ENCODE measurements around the gene ATP8A1.

ATP8A1 gene

DNA sequence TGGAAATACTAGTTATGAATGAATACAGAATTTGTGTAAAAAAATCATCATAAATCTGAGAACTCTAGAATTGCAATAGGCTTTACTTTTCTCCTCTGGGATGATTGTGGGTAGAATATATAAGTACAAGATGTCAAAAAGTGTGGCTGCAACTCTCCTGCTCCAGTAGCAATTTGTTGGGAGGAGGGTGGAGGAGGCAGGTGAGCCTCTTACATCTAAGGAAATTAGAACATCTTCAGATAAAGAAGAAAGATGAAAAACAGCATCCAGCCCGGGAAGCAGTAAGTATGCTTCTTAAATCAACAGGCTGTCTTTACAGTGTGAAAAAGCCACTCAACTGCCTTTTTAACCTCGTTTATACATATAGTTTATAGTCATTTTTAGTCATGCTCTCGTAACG is 83.7 kb downstream of the ATP8A1 start:
- no peak for DNase-seq (ENCODE audit: low read depth)
- H3K4me3 ChIP-seq (ENCODE audit: low read depth, low read length): no peak overlapping the region
- TF ChIP-seq, protein P1, sequence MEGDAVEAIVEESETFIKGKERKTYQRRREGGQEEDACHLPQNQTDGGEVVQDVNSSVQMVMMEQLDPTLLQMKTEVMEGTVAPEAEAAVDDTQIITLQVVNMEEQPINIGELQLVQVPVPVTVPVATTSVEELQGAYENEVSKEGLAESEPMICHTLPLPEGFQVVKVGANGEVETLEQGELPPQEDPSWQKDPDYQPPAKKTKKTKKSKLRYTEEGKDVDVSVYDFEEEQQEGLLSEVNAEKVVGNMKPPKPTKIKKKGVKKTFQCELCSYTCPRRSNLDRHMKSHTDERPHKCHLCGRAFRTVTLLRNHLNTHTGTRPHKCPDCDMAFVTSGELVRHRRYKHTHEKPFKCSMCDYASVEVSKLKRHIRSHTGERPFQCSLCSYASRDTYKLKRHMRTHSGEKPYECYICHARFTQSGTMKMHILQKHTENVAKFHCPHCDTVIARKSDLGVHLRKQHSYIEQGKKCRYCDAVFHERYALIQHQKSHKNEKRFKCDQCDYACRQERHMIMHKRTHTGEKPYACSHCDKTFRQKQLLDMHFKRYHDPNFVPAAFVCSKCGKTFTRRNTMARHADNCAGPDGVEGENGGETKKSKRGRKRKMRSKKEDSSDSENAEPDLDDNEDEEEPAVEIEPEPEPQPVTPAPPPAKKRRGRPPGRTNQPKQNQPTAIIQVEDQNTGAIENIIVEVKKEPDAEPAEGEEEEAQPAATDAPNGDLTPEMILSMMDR (IDR thresholded peaks at IDR 0.05; ENCODE audit: low read depth, low read length): no peak
- TF ChIP-seq, protein P2, sequence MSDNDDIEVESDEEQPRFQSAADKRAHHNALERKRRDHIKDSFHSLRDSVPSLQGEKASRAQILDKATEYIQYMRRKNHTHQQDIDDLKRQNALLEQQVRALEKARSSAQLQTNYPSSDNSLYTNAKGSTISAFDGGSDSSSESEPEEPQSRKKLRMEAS (IDR thresholded peaks at IDR 0.05; ENCODE audit: low read depth, low read length): no peak
- no peak for TF ChIP-seq POLR2A (IDR thresholded peaks at IDR 0.05; ENCODE audit: extremely low read depth, insufficient read length)
- TF ChIP-seq MYC (IDR thresholded peaks at IDR 0.05; ENCODE audit: low read depth, low read length): no peak

DNA sequence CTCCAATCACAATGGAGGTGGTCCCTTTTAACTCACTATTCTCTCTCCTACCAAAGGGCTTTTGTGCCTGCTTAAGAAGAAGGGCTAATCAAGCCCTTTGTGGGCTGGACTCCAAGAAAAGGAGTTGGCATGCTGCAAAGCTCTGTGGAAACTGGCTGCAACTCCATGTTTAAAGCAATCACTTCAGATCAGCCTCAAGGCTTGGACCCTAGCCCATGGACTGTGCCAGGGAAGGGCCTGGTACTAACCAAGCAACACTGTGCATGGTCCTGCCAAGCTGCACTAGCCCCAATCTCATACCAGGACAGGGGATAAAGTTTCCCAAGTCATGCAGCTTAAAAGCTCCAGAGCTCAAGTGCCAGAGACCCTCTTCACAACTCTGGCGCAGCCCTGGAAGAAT is 86.7 kb downstream of the ATP8A1 start:
- TF ChIP-seq, protein P2 (IDR thresholded peaks at IDR 0.05; ENCODE audit: low read depth, low read length): no peak
- TF ChIP-seq MYC (IDR thresholded peaks at IDR 0.05; ENCODE audit: low read depth, low read length): no peak
- TF ChIP-seq, protein P1 (IDR thresholded peaks at IDR 0.05; ENCODE audit: low read depth, low read length): no peak
- TF ChIP-seq POLR2A (IDR thresholded peaks at IDR 0.05; ENCODE audit: extremely low read depth, insufficient read length): no peak
- DNase-seq (ENCODE audit: low read depth): no peak
- H3K4me3 ChIP-seq (ENCODE audit: low read depth, low read length): no peak overlapping the region

DNA sequence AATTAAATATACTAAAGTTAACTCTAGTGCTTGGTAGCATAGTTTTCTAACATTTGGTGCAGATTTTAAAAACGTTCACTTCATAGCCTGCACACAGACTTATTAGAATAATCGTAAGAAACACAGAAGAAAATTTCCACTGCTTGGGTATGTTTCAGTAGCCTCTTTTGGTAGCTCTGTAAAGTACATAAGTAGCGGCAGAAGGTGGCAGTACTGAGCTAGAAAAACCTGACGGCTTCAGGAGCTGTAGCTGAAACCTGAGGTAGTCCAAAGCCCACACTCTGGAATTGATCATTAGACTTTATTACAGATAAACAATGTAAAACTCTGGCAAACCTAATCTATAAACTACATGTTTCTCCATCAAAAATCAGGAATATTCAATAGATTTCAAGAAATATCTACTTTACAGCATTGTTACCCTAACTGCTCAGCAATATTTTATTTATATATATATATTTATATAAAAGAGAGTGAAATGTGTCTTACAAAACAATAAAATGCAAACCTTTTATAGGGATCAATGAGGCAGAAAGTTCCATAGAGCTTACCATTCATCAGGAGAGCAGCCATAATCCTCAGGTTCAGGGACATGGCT is 88.2 kb downstream of the ATP8A1 start:
- DNase-seq (ENCODE audit: low read depth): peak; percentile 79

DNA sequence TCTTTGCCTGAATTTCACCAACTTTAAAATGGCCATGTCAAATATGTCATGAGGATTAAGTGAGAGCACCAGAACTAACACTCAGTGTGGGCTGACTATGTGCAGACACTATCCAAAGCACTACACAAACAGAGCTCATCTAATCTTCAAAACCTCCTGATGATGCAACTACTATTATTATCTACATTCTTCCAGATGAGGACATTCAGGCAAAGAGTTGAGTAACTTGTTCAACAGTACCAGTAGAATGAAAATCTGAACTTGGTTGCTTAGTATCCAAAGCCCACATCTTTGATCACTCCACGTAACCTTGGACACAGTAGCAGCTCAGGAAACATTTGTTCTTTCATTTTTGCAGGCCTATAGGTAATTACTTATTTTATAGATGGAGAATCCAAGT is 90.1 kb downstream of the ATP8A1 start:
- no peak for DNase-seq (ENCODE audit: low read depth)
- H3K4me3 ChIP-seq (ENCODE audit: low read depth, low read length): no peak overlapping the region
- TF ChIP-seq MYC (IDR thresholded peaks at IDR 0.05; ENCODE audit: low read depth, low read length) (no peak), POLR2A (IDR thresholded peaks at IDR 0.05; ENCODE audit: extremely low read depth, insufficient read length) (no peak)
- TF ChIP-seq, protein P2 (IDR thresholded peaks at IDR 0.05; ENCODE audit: low read depth, low read length): no peak
- TF ChIP-seq, protein P1 (IDR thresholded peaks at IDR 0.05; ENCODE audit: low read depth, low read length): no peak

More for the DNA sequence above, 88.2 kb downstream of the ATP8A1 start:
- H3K4me3 ChIP-seq (ENCODE audit: low read depth, low read length): no peak overlapping the region
- TF ChIP-seq, protein P2 (IDR thresholded peaks at IDR 0.05; ENCODE audit: low read depth, low read length): no peak
- TF ChIP-seq, protein P1 (IDR thresholded peaks at IDR 0.05; ENCODE audit: low read depth, low read length): peak; percentile 74

DNA sequence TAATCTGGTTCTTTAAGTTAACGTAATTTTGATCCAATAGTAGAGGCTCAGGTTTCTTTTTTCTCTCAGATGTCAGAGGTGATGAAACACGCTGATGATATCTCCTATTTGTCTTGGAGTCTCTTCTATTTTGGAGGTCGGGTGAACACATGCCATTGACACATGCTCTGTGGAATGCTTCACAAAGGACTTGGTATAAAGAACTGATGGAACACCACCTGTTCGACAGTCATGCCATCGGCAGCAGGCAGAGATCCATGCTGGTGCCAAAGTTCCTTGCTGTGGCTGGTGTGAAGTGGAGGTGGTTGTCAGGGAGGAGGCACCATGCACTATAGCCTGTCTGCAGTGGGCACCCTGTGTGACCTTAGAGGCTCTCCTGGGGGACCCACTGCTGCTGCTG is 94.9 kb downstream of the ATP8A1 start:
- TF ChIP-seq, protein P1 (IDR thresholded peaks at IDR 0.05; ENCODE audit: low read depth, low read length): no peak
- TF ChIP-seq MYC (IDR thresholded peaks at IDR 0.05; ENCODE audit: low read depth, low read length) (no peak), POLR2A (IDR thresholded peaks at IDR 0.05; ENCODE audit: extremely low read depth, insufficient read length) (no peak)
- TF ChIP-seq, protein P2 (IDR thresholded peaks at IDR 0.05; ENCODE audit: low read depth, low read length): no peak
- DNase-seq (ENCODE audit: low read depth): no peak
- H3K4me3 ChIP-seq (ENCODE audit: low read depth, low read length): no peak overlapping the region

All from NB4 (cell line).